ENCODE measurements around the gene SIN3A. TPM values are rescaled to one million over a fixed set of nuclear protein-coding genes. Genes with fewer than 3 reads are reported as not detected.
"Not testable (repeated sequence)": the region's sequence is repeated elsewhere in the genome, so short reads cannot be mapped to it uniquely, and the experiment has no call there.

Gene SIN3A
- total and polyA plus RNA-seq, 9 of the 15 experiments (the other 6 are each of a cell fraction or from before 2014, with no cell fraction given) = 11.1 to 70.3 (median 25.3) TPM

DNA sequence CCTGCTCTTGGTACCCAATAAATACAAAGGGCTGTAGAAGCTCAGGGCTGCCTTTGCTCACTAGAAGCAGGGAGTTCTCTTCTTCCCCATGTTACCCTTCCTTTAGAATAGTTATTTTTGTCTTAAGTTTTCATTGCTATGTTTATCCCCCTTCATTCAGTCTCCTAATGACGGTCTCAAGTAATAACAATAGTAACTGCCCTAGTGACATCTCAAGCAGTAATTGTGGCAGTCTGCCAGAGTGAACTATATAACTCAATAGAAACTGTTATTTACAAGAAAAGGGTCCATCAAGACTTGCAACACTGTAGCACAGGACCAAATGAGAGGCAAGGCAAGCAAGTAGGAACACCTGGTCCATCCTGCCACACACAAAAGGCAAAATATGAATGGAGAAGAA, 32.5 kb upstream of the SIN3A start (continued):
- TF ChIP-seq GTF2B (IDR thresholded peaks at IDR 0.05; ENCODE audit: extremely low read depth, insufficient read length) (no peak), FOXM1 (IDR thresholded peaks at IDR 0.05; ENCODE audit: low read depth) (no peak), FOXM1 (CRISPR knock-in tag; IDR thresholded peaks at IDR 0.05; ENCODE audit: low read depth) (no peak), HNRNPL (IDR thresholded peaks at IDR 0.05; ENCODE audit: low read depth, low read length) (no peak), GTF2A2 (tag; IDR thresholded peaks at IDR 0.05) (no peak), NFE2 (IDR thresholded peaks at IDR 0.05; ENCODE audit: low read depth) (no peak)

GRCh38 chr15:75483556-75483955, 32.1 kb upstream of the SIN3A start:
- peaks cover 13% of the 10 kb centered on the region; the same call in 2 of the 3 replicates for H3K36me3 ChIP-seq (ENCODE audit: control insufficient read depth, insufficient read depth, low read length)
- H3K9me3 ChIP-seq (replicated peaks; ENCODE audit: control insufficient read depth, insufficient read depth, low read depth, low read length); H3K9me1 ChIP-seq (ENCODE audit: control insufficient read depth, insufficient read depth, low read length); intact Hi-C loops (cut with micrococcal nuclease); H4K20me1 ChIP-seq (replicated peaks; ENCODE audit: control insufficient read depth, insufficient read depth, low read length); H3K27ac ChIP-seq (ENCODE audit: extremely low read depth, low read depth, low read length); FAIRE-seq; H3K79me2 ChIP-seq (ENCODE audit: control insufficient read depth, insufficient read depth, low read length); POLR2A ChIA-PET; H2AFZ ChIP-seq (ENCODE audit: low read depth, low read length); H3K4me2 ChIP-seq (ENCODE audit: insufficient read depth, low read length); DNase-seq (ENCODE audit: extremely low read depth in 1 of 4, low spot score in 3 of 4); ATAC-seq; H3K9ac ChIP-seq (ENCODE audit: insufficient read depth in 1 of 2, low read depth in 2 of 2, low read length in 2 of 2); H3K27me3 ChIP-seq (ENCODE audit: control insufficient read depth in 2 of 2, insufficient read depth in 2 of 2, low read length in 2 of 2); CTCF ChIA-PET (ENCODE audit: low intra/inter-chr PET ratio); BruUV-seq (replicated peaks); in situ Hi-C loops (cut with MboI); H3K4me1 ChIP-seq (replicated peaks in 1 of 2; ENCODE audit: control insufficient read depth in 2 of 2, insufficient read depth in 2 of 2, low read length in 2 of 2); H3K4me3 ChIP-seq: not testable (repeated sequence)
- WGBS (ENCODE audit: insufficient coverage, low coverage, missing lambda C conversion rate) = 60% methylated on average over 5 of the region's 5 CpGs

Data from K562 (cell line).